ENCODE measurements around the gene FXN. TPM values are rescaled to one million over a fixed set of nuclear protein-coding genes. Genes with fewer than 3 reads are reported as not detected.

FXN gene
- total RNA-seq, 1 donor from 2014 or later, result 43.4 TPM

- TF ChIP-seq CTCF (IDR thresholded peaks at IDR 0.05; ENCODE audit: borderline replicate concordance), result no peak
- no peak overlapping the region for H3K4me3 ChIP-seq
- intact Hi-C loops (cut with micrococcal nuclease), result no loop called here
- H3K36me3 ChIP-seq, result no peaks in the 10 kb centered on the region
- H3K27me3 ChIP-seq (ENCODE audit: low read depth), result no peaks in the 10 kb centered on the region
- peaks cover 79% of the 10 kb centered on the region for H3K4me1 ChIP-seq
- no peaks in the 10 kb centered on the region for H3K9me3 ChIP-seq (replicated peaks)
- peak overlapping the region; percentile 69 for H3K27ac ChIP-seq (replicated peaks)
- DNase-seq, result no peak
These were observed 100.6 kb downstream of the FXN start for GRCh38 chr9:69136185-69136584.

- Histone ChIP-seq H3K27ac (replicated peaks) (peak overlapping the region; percentile 69), H3K9me3 (replicated peaks) (no peaks in the 10 kb centered on the region), H3K4me3 (no peak overlapping the region), H3K27me3 (ENCODE audit: low read depth) (no peaks in the 10 kb centered on the region), H3K36me3 (no peaks in the 10 kb centered on the region), H3K4me1 (peaks cover 79% of the 10 kb centered on the region)
- no peak for TF ChIP-seq CTCF (IDR thresholded peaks at IDR 0.05; ENCODE audit: borderline replicate concordance)
- no peak for DNase-seq
- intact Hi-C loops (cut with micrococcal nuclease), result no loop called here
These were observed 101.2 kb downstream of the FXN start for GRCh38 chr9:69136779-69137178.

DNA sequence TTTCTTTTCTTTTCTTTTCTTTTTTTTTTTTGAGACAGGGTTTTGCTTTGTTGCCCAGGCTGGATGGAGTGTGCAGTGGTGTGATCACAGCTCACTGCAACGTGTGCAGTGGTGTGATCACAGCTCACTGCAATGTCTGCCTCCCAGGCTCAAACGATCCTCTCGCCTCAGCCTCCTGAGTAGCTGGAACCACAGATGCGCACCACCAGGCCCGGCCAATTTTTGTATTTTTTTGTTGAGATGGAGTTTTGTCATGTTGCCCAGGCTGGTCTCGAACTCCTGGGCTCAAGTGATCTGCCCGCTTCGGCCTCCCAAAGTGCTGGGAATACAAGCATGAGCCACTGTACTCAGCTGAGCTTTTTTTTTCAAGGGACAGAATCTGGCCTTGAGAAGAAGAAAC, 101.8 kb downstream of the FXN start:
- DNase-seq, result no peak
- Histone ChIP-seq H3K36me3 (no peaks in the 10 kb centered on the region), H3K4me1 (peaks cover 79% of the 10 kb centered on the region)

DNA sequence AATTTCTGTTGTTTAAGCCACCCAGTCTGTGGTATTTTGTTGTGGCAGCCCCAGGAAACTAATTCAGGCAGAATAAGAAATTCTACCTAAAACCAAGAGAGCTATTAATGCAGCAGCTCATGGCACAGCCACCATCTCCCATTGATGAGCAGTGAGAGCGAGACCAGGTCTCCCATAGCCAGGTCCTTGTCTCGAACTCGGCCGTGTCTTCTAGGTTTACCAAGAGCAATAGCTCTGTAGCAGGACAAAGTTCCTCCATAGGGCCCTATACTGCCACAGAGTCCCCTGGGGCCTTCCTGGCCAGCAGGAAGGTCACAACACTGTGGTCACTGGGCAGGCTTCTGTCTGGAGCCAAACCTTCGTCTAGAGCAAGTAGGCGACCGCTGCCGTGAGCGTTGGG, 104.0 kb downstream of the FXN start:
- no peaks in the 10 kb centered on the region for H3K9me3 ChIP-seq (replicated peaks)
- peak overlapping the region; percentile 78 for H3K27ac ChIP-seq (replicated peaks)
- TF ChIP-seq CTCF (IDR thresholded peaks at IDR 0.05; ENCODE audit: borderline replicate concordance), result no peak
- peaks cover 72% of the 10 kb centered on the region for H3K4me1 ChIP-seq
- no peaks in the 10 kb centered on the region for H3K27me3 ChIP-seq (ENCODE audit: low read depth)
- H3K4me3 ChIP-seq, result no peak overlapping the region
- DNase-seq, result no peak
- intact Hi-C loops (cut with micrococcal nuclease), result no loop called here
- H3K36me3 ChIP-seq, result no peaks in the 10 kb centered on the region

More for the DNA sequence above, 101.8 kb downstream of the FXN start:
- Histone ChIP-seq H3K27me3 (ENCODE audit: low read depth) (no peaks in the 10 kb centered on the region), H3K9me3 (replicated peaks) (no peaks in the 10 kb centered on the region), H3K4me3 (no peak overlapping the region), H3K27ac (replicated peaks) (peak overlapping the region; percentile 69)
- intact Hi-C loops (cut with micrococcal nuclease), result no loop called here
- TF ChIP-seq CTCF (IDR thresholded peaks at IDR 0.05; ENCODE audit: borderline replicate concordance), result no peak

GRCh38 chr9:69140123-69140735, 104.7 kb downstream of the FXN start:
- Histone ChIP-seq H3K27me3 (ENCODE audit: low read depth) (no peaks in the 10 kb centered on the region), H3K4me1 (peaks cover 65% of the 10 kb centered on the region), H3K27ac (replicated peaks) (peak overlapping the region; percentile 78), H3K9me3 (replicated peaks) (no peaks in the 10 kb centered on the region), H3K4me3 (no peak overlapping the region), H3K36me3 (no peaks in the 10 kb centered on the region)
- no peak for TF ChIP-seq CTCF (IDR thresholded peaks at IDR 0.05; ENCODE audit: borderline replicate concordance)
- DNase-seq, result no peak
- intact Hi-C loops (cut with micrococcal nuclease), result no loop called here
